HG03469 (cell line): ENCODE data around the gene LARP1.
"Not testable (repeated sequence)": the region's sequence is repeated elsewhere in the genome, so short reads cannot be mapped to it uniquely, and the experiment has no call there.

Source experiments
- ATAC-seq: cut with Tn5 transposase; IDR thresholded peaks from one replicate; pipeline ENCODE4 v1.9.1; 2021; ENCODE audit warnings: mild to moderate bottlenecking, moderate library complexity, moderate number of reproducible peaks; ENCODE audit not compliant: unreplicated experiment

The LARP1 gene

DNA sequence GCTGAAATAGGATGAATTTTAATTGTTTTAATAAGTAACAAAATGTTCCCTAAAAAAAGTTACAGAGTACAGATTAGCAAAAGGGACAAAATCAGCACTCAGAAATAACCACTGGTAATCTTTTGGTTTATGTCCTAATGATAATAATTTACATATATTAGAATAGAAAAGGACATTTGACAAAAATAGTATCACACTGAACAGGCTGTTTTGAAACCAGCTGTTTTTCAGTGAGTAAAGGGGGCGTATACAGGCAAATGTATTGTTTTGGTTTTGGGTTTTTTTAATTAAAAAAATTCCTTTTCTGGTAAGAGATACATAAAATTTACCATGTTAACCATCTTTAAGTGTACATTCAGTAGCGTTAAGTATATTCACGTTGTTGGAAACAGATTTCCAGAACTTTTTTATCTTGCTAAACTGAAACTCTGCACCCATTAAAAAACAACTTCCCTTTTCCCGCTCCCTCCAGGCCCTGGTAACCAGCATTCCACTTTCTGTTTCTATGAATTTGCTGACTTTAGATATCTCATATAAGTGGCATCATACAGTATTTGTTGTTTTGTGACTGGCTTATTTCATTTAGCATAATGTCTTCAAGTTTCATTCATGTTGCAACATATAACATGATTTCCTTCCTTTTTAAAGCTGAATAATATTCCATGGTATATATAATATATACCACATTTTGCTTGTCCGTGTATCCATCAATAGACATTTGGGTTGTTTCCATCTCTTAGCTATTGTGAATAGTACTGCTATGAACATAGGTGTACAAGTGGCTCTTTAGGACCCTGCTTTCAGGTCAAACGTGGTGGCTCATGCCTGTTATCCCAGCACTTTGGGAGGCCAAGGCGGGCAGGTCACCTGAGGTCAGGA lies 20.6 kb upstream of the LARP1 start:
- no peak for ATAC-seq

DNA sequence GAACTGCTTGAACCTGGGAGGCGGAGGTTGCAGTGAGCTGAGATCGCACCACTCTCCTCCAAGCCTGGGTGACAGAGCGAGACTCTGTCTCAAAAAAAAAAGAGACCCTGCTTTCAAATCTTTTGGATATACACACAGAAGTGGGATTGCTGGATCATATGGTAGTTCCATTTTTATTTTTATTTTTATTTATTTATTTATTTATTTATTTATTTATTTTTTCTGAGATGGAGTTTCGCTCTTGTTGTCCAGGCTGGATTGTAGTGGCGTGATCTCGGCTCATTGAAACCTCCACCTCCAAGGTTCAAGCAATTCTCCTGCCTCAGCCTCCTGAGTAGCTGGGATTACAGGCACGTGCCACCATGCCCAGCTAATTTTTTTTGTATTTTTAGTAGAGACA lies 19.8 kb upstream of the LARP1 start:
- ATAC-seq = not testable (repeated sequence)

DNA sequence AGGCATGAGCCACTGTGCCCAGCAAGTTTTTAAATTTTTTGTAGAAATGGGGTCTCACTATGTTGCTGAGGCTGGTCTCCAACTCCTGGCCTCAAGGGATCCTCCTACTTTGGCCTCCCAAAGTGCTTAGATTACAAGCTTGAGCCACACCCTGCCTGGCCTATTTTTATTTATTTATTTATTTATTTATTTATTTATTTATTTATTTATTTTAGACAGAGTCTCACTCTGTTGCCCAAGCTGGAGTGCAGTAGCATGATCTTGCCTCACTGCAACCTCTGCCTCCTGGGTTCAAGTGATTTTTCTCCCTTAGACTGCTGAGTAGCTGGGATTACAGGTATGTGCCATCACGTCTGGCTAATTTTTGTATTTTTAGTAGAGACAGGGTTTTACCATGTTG lies 18.8 kb upstream of the LARP1 start:
- not testable (repeated sequence) for ATAC-seq

DNA sequence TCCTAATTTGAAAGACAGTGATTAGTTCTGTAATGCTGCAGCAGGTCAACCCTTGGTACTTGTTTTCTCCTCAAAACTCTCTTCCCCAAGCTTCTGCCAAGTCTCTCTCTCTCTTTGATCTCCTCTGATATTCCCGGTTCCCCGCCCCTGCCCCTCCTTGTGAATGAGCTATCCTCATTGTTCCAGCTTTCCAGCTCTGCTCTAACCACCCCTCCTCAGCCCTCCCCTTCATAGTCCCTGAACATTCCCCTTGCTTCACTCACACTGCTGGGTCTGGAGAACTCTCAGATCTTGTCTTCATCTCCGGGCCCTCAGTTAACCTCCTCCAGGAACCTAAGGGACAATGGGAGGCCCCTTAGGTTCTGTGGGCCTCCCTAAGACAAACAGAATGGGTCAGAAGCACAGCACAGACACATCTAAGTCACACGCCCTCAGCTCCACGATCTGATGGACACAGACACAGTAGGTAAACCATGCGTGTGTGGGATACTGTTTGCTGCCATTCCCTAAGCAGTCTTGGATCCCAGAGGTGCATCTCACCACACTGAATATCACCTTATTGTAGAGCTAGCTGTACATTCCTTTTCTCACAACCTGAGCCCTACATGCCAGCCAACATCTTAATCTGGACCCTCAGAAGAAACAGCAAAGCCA lies 17.4 kb upstream of the LARP1 start:
- no peak for ATAC-seq

DNA sequence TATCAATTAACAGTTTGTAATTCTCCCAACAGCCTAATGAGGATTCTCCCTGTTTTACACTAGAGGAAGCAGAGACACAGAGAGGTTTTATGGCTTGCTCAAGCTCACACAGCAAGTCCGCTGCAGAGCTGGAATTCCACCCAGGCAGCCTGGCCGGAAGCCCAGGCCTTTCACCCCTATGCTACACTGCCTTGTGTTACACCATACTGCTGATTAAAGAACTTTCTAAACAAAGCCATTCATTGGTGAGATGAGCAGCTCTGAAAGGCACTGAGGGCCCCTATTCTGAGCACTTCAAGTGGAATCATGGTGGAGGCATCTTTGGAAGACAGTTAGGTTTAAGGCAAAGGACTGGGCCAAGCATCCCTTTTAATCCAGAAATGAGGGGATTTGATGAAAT lies 14.7 kb upstream of the LARP1 start:
- ATAC-seq = no peak

DNA sequence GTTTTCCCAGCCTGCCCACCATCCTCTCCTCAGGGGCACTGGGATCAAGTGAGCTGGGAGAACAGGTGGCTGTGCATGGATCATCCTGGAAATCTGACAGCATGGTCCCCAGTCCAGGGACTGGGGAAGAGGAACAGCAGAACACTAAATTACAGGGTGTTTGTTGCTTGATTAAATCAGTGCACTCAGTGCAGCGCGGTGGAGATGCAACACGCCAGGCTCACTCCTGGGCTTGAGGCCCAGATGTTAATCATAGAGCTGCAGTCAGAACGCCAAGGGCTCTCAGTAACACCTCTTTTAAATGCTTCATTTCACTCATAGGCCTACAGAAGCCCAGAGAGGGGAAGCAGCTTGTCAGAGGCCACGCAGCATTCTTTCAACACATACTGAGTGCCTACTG lies 14.2 kb upstream of the LARP1 start:
- ATAC-seq = no peak

DNA sequence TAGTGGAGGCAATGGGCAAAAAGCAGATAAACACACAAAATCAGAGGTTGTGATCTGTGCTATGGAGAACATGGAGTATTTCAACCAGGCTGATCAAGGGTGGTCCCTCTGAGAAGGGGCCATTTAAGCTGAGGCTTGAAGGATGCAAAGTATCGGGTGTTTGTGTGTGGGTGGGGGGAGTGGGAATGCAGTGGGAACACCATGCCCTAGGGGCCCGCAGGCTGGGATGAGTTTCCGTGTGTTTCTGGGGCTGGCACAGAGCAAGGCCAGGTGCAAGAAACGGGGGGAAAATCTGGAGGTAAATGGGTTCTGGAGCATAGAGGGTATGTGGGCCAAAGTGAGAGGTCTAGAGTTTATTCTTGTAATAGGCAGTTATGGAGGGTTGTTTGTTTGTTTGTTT lies 13.8 kb upstream of the LARP1 start:
- ATAC-seq = no peak

DNA sequence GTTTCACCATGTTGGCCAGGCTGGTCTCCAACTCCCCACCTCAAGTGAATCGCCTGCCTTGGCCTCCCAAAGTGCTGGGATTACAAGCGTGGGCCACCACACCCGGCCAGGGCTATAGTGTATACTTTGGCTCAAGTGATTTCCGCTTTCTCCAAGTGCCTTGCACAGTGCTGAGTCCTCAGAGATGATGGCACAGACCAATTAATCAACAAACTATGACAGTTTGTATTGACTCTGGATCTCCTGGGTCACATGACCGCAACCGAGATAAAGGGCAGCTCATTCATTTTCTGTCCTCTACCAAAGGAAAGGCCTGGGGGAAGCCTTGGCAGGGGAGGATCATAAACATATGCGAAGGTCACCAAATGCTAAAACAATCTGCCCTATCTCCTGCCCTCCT lies 11.4 kb upstream of the LARP1 start:
- no peak for ATAC-seq

DNA sequence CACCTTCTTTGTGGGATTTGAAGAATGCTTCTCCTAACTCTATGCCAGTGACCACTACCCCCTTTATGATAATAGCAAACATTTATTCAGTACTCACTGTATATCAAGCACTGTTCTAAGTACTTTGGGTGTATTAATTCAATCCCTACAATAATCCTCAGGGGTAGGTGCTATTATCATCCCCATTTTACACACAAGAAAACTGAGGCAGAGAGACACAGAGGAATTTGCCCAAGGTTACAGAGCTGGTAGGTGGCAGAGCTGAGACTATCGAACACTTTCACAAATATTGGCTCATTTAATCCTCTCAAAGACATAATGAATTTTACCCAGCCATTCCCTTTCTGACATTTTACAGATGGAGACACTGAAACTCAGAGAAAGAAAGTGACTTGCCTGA lies 9.8 kb upstream of the LARP1 start:
- ATAC-seq = no peak

DNA sequence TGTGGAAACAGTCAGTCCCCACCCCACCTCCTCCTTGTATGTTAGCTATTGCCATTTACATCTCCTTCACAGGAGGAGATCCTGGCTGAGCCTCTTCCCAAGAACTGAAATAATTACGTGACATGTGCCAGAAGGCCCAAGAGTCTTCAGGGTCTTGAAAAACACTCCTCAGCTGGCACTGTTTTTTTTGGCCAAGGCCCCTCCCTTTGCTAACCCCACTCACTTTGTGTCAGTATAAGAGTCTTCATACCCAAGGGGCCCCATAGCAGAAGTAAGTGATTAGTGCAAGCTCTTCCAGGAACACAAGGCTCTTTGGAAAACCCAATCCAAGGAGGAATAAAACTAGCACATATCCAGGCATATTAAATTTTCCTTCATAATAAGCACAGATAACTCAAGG lies 5.7 kb upstream of the LARP1 start:
- no peak for ATAC-seq

DNA sequence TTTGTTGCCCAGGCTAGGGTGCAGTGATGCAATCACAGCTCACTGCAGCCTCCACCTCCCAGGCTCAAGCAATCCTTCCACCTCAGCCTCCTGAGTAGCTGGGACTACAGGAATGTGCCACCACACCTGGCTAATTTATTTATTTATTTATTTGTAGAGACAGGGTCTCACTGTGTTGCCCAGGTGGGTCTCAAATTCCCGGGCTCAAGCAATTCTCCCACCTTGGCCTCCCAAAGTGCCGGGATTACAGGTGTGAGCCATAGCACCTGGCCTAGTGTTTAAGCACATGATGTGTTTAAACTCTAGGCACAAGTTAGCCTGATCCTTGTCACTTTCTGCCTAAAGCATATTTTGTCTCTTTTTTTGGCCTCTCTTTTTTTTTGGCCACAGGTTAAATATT lies 4.5 kb upstream of the LARP1 start:
- ATAC-seq = not testable (repeated sequence)

DNA sequence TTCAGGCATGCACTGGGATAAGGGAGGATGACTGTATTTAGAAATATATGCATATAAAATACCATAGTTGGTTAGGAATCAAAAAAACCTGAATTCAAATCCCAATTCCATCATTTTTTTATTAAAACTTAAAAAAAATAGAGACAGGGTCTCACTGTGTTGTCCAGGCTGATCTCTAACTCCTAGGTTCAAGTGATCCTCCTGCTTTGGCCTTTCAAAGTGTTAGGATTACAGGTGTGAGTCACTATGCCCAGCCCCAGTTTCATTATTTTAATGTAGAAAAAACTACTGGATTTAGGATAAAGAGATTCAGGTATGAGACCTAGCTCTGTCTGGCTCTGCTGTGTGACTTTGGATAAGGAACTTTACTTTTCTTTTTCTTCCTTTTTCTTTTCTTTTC lies 3.3 kb upstream of the LARP1 start:
- ATAC-seq = no peak

DNA sequence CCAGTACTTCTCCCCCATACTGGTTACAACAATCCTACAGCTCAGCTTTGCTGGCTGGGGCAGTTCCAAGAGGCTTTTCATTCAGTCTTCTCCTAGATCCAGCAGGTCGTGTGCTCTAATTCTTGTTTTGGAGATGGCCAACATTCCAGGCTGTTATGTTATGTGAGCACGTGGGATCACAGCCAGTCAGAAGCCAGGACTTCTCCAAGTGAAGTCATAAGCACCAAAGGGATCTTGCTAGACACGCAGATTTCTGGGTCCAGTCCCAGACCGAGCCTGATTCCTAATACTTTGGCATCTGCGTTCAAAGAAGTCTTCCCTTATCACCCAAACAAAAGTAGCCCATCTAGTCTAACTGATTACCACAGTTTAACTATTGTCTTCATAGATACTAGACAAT lies 1.4 kb upstream of the LARP1 start:
- ATAC-seq = no peak

DNA sequence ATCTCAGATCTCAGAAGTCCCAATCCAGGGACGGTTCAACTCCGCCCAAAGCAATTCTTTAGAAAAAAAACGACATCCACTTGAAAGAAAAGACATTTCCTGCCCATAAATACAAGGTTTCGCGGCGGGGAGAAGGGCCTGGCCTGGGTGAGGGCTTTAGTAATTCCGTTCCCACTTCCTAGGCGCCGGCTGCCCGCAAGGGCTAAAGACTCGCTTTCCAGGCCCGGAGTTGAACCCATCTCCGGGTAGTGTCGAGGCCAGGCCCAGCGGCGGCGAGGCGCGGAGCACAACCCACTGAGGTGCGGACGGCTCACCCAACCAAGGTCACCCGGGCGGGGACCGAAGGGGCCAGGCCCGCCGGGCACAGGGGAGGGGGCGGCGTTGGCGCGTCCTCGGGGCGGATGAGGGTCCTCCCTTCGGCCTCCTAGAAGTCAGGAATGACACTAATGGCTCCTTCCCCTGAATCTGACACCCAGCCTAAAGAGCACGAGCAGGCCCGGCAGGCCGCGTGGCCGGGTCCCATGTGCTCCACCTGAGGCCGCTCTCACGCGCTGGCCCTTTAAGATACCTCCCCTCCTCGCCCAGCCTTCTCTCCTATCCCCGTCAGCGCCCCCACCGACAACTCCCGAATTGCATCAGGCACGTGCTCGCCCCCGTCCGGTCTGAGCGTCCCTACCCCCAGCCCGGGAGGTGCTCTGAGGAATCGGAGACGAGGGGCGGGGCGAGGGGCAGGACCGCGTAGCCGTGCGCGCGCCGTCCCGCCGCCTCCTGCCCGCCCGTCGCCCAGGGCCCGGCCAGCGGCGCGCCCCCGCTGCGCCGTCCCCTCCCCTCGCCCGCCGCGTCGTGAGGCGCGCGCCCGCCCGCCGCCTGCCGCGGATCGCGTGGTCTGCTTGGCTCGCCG lies 467 bp upstream of the LARP1 start:
- ATAC-seq = peak; percentile 82

DNA sequence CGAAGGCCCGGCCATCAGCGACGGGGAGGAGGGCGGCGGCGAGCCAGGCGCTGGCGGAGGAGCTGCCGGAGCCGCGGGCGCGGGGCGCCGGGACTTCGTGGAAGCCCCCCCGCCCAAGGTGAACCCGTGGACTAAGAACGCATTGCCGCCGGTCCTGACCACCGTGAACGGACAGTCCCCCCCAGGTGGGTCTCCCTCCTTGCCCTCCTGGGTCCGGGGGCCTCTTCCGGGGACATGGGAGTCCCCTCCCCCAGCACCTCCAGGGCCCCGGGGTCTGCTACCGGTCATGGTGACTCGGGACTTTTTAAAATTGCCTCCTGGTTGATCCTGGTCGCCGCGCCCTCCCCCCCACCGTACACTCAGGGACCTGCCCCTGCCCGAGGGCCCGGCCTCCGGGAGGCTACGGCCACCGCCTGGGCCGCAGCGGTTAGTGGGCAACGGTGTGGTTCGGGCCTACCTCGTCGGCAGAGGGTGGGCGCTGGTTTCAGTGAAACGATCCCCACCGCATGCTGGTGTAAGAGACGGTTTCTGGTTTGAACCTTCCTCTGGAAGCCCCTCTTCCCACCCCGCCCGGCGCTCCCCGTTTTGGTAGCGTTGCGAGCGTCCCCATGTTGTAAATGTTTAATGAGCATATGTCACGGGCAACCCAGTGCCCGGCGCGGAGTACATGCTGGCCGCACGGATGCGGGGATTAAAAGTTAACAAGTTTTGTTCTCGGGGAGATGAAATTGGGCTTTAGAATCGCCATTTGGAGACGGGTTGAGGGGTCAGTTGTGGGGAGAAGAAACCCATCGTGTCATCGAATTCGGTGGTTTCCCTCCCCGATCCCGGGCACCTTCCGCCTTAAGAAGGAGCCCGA lies 1.1 kb downstream of the LARP1 start:
- no peak for ATAC-seq

DNA sequence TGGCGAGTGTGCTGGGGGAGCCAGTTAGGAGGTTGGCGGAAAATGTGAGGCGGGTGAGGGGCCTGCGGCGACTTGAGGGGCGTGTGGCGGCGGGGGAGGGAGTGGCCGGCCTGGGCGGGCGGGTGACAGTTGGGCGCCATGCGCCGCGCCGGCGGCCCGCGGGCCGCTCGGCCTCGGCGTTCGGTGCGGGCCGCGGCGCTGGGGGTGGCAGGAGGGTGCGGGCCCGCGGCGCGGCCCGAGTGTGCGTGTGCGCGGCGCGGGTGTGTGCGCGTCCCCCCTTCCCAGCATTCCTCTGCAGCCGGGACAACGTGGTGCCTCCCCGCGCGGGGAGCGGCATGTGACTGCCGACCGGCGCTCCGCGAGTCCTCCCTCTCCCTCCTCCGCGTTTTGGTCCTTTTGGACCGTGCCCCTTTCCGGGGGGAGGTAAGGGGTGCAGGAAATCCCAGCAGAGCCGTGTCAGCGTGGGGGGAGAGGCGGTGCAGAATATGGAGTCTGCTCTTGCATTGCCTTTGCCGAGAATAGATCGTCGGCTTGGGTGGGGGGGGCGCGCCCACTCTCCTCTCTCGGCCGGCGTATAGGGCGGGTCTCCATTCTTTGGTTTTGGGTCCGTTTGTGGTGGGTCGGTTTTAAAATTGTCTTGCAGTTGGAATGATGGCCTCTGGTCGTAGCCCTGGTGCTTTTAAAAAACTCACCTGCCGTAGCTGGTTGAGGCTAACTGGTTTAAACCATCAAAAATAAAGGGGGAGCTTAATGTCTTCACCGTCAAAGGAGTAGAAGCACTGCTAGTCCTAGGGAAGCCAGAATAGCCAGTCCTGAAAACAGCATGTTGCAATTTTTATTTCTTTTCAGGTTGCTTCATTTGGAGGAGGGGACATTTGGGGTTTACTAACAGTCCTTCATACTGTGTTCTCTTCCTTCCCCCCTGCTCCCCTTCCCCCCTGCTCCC lies 2.0 kb downstream of the LARP1 start:
- ATAC-seq = no peak

DNA sequence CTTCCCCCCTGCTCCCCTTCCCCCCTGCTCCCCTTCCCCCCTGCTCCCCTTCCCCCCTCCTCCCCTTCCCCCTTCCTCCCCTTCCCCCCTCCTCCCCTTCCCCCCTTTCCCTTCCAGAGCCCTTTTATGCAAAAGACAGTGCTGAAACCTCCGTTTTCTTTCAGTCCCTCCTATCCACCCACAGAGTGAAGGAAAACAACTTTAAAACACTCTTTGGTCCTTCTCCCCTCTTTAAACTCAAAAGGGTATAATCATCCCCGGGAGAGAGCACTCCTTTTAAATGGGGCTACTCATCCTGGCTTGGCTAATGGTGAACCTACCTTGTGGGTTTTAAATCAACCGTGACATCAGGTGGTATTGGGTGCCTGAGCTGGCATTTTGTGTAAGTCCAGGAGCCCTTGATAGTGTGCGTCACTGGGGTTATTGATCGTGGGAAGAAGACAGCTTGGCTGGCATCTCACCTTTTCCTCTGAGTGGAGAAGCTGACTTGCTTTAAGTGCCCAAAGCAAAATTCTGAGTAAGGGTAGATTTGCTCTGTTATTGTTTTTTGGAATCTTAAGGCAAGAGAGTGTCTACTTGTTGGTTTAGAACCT lies 2.7 kb downstream of the LARP1 start:
- no peak for ATAC-seq

DNA sequence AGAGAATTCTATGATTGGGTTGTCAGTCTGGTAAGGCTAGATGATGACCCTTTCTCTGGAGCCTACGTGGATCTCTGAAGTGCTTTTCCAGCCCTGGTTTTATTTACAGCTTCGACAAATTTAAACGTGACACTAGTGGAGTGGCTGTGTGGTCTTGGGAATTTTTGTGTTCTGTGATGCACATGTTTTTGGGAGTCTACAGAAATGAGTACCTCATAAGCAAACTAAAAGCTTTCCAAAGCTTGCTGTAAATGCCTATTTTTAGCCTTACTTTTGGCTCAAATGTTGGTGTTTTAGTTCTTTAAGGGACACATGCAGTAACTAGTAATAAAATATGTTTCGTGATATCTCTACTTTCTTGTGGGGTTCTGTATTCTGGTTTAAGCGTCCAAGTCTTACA lies 3.3 kb downstream of the LARP1 start:
- no peak for ATAC-seq

DNA sequence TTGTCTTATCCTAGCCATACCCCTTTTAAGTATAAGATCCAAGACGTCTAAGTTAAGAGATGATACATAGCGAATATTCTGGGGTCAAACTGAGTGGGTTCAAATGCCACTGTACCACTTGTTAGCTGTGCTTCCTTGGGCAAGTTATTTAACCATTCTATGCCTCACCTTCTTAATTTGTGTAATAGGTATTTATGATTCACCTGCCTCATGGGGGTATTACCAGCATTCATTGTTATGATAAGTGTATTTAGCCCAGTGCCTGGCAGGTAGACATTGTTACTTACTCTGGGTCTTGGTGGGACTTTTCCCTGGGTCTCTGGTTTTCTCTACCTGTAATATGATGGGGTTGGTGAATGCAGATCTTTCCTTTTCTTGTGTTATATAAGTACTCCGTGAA lies 3.8 kb downstream of the LARP1 start:
- ATAC-seq = no peak
